ENCODE measurements around the gene PLEKHA3. TPM values are rescaled to one million over a fixed set of nuclear protein-coding genes. Genes with fewer than 3 reads are reported as not detected.

The PLEKHA3 gene
- total and polyA plus RNA-seq, 2 of the 4 experiments (the other 2 are of a cell fraction): 3.9 to 5.5 TPM

DNA sequence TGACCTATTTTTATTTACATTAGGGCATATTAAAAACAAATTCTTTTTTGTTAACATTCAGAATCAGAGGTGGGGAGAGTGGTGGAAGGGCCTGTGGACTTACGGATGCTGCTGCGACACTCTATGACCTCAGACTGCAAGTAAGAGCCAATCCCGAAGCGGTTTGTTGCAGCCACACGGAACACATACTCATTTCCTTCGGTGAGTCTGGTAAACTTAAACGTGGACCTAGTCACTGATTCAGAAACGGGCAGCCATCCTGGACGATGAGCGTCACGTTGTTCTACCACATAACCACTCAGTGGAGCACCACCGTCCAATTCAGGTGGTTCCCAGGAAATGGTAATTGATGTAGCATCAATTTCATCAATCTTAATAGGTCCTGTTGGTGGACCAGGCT, 61.9 kb downstream of the PLEKHA3 start:
- H4K20me1 ChIP-seq (ENCODE audit: insufficient read depth, low read length): no peaks in the 10 kb centered on the region
- intact Hi-C loops (cut with micrococcal nuclease) (no loop called here), dilution Hi-C loops (cut with HindIII; ENCODE audit: low sequenced_read_pairs, unreplicated experiment) (no loop called here), in situ Hi-C loops (cut with MboI; ENCODE audit: low sequenced_read_pairs) (no loop called here)
- no peak overlapping the region for H2BK20ac ChIP-seq (ENCODE audit: low read depth, low read length)
- POLR2A ChIA-PET (ENCODE audit: unreplicated experiment): no interaction called here
- TF ChIP-seq MXI1 (IDR thresholded peaks at IDR 0.05; ENCODE audit: borderline replicate concordance, low read depth, low read length) (no peak), CEBPB (IDR thresholded peaks at IDR 0.05; ENCODE audit: low read depth, low read length) (no peak), POLR2A (IDR thresholded peaks at IDR 0.05; ENCODE audit: low read depth, low read length) (no peak), MAZ (IDR thresholded peaks at IDR 0.05; ENCODE audit: borderline replicate concordance, low read depth, low read length) (no peak), RCOR1 (IDR thresholded peaks at IDR 0.05; ENCODE audit: insufficient replicate concordance, low read length) (no peak), NFE2L2 (IDR thresholded peaks at IDR 0.05; ENCODE audit: low read depth, low read length) (no peak), RAD21 (IDR thresholded peaks at IDR 0.05; ENCODE audit: low read length) (no peak), FOS (IDR thresholded peaks at IDR 0.05; ENCODE audit: low read depth, low read length) (no peak), SMC3 (IDR thresholded peaks at IDR 0.05; ENCODE audit: low read depth, low read length) (no peak), CHD1 (IDR thresholded peaks at IDR 0.05; ENCODE audit: low read depth, low read length) (no peak), BHLHE40 (IDR thresholded peaks at IDR 0.05; ENCODE audit: low read depth, low read length) (no peak)
- TF ChIP-seq, protein P1, sequence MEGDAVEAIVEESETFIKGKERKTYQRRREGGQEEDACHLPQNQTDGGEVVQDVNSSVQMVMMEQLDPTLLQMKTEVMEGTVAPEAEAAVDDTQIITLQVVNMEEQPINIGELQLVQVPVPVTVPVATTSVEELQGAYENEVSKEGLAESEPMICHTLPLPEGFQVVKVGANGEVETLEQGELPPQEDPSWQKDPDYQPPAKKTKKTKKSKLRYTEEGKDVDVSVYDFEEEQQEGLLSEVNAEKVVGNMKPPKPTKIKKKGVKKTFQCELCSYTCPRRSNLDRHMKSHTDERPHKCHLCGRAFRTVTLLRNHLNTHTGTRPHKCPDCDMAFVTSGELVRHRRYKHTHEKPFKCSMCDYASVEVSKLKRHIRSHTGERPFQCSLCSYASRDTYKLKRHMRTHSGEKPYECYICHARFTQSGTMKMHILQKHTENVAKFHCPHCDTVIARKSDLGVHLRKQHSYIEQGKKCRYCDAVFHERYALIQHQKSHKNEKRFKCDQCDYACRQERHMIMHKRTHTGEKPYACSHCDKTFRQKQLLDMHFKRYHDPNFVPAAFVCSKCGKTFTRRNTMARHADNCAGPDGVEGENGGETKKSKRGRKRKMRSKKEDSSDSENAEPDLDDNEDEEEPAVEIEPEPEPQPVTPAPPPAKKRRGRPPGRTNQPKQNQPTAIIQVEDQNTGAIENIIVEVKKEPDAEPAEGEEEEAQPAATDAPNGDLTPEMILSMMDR (conservative IDR thresholded peaks at IDR 0.05; ENCODE audit: low read depth, low read length): no peak
- TF ChIP-seq, protein P2, sequence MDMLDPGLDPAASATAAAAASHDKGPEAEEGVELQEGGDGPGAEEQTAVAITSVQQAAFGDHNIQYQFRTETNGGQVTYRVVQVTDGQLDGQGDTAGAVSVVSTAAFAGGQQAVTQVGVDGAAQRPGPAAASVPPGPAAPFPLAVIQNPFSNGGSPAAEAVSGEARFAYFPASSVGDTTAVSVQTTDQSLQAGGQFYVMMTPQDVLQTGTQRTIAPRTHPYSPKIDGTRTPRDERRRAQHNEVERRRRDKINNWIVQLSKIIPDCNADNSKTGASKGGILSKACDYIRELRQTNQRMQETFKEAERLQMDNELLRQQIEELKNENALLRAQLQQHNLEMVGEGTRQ (IDR thresholded peaks at IDR 0.05; ENCODE audit: low read depth, low read length): no peak
- TF ChIP-seq, protein P3, sequence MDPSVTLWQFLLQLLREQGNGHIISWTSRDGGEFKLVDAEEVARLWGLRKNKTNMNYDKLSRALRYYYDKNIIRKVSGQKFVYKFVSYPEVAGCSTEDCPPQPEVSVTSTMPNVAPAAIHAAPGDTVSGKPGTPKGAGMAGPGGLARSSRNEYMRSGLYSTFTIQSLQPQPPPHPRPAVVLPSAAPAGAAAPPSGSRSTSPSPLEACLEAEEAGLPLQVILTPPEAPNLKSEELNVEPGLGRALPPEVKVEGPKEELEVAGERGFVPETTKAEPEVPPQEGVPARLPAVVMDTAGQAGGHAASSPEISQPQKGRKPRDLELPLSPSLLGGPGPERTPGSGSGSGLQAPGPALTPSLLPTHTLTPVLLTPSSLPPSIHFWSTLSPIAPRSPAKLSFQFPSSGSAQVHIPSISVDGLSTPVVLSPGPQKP (IDR thresholded peaks at IDR 0.05; ENCODE audit: borderline replicate concordance, low read depth, low read length): no peak
- H3K4me2 ChIP-seq (ENCODE audit: low read depth, low read length): no peak overlapping the region
- no peaks in the 10 kb centered on the region for H3K9me3 ChIP-seq (ENCODE audit: control insufficient read depth, insufficient read depth, low read length)
- H2BK5ac ChIP-seq (ENCODE audit: low read depth, low read length, poor library complexity, severe bottlenecking): no peak overlapping the region
- no peak overlapping the region for H4K91ac ChIP-seq (ENCODE audit: insufficient read depth, low read depth, low read length)
- CTCF ChIA-PET: no interaction called here
- no peak for ATAC-seq (ENCODE audit: low read depth)
- H3K9me1 ChIP-seq (ENCODE audit: insufficient read depth, low read length): peaks cover 3% of the 10 kb centered on the region; the same call in 1 of the 2 replicates
- H2AFZ ChIP-seq (replicated peaks; ENCODE audit: low read length, poor library complexity): no peak overlapping the region
- H3K23ac ChIP-seq (ENCODE audit: low read depth, low read length): no peak overlapping the region
- H2BK120ac ChIP-seq (ENCODE audit: low read depth, low read length): no peak overlapping the region
- DNase-seq: no peak
- no peak overlapping the region for H3K27ac ChIP-seq (ENCODE audit: insufficient read depth, low read length)
- H4K5ac ChIP-seq (ENCODE audit: low read depth, low read length): no peak overlapping the region
- H4K8ac ChIP-seq (ENCODE audit: low read depth in 2 of 2, low read length in 2 of 2): no peak overlapping the region
- no peaks in the 10 kb centered on the region for H3K4me1 ChIP-seq (ENCODE audit: control insufficient read depth, insufficient read depth, low read length)
- no peak overlapping the region for H3K4ac ChIP-seq (ENCODE audit: low read depth, low read length)
- no peak overlapping the region for H3K14ac ChIP-seq (replicated peaks; ENCODE audit: low read depth, low read length)
- H3K79me1 ChIP-seq (ENCODE audit: low read depth in 1 of 2, low read length in 2 of 2): peaks cover 0 to 3% of the 10 kb centered on the region in 2 experiments; a peak in 2 of 4 replicates
- peaks cover 12% of the 10 kb centered on the region for H3K36me3 ChIP-seq (ENCODE audit: control insufficient read depth, insufficient read depth, low read length)
- no peak overlapping the region for H3K9ac ChIP-seq (ENCODE audit: low read depth, low read length)
- no peak overlapping the region for H3K56ac ChIP-seq (ENCODE audit: extremely low read depth, insufficient read depth, low read length)
- no peak overlapping the region for H2AK5ac ChIP-seq (ENCODE audit: low read depth, low read length)
- 100% methylated on average over 3 of the region's 12 CpGs; no CpG with 5 or more reads in 1 of the 2 experiments for WGBS, 2 experiments (ENCODE audit: extremely low coverage in 2 of 2, insufficient read length in 1 of 2)
- H2AK9ac ChIP-seq (replicated peaks; ENCODE audit: low read depth, low read length, poor library complexity): no peak overlapping the region
- BruUV-seq (replicated peaks): no TSS peak
- no peaks in the 10 kb centered on the region for H3K27me3 ChIP-seq (ENCODE audit: control insufficient read depth, insufficient read depth, low read length)
- H3K18ac ChIP-seq (ENCODE audit: low read depth, low read length): no peak overlapping the region
- no peak overlapping the region for H3K4me3 ChIP-seq (ENCODE audit: insufficient read depth, low read depth, low read length)
- H2BK15ac ChIP-seq (ENCODE audit: low read depth, low read length): no peak overlapping the region
